ENCODE data around the gene PLEKHH2.

GRCh38 chr2:43594875-43595274 is 42.2 kb upstream of the PLEKHH2 start:
- TF ChIP-seq CTCF (IDR thresholded peaks at IDR 0.05; ENCODE audit: low read depth, low read length, poor library complexity, severe bottlenecking) = no peak
- TF ChIP-seq EZH2phosphoT487 (IDR thresholded peaks at IDR 0.05; ENCODE audit: borderline replicate concordance, low read length) = no peak
